Suprapubic skin (tissue), 4 donors: ENCODE measurements around the gene DSE.

Experiments used
- CTCF ChIP-seq, 2 donors: fragments of 200-600 bp in 1 of 2; fragments of 450-650 bp in 1 of 2; sonication (generic) in 1 of 2; IDR thresholded peaks; one replicate each; pipeline ENCODE4 v1.5.1; 2016 to 2019; ENCODE audit warnings: antibody characterized with exemption in 2 of 2, mild to moderate bottlenecking in 1 of 2, moderate library complexity in 1 of 2
- EP300 ChIP-seq: sonication (generic); formaldehyde crosslinking; IDR thresholded peaks from one replicate; pipeline ENCODE4 v1.6.1; 2017; ENCODE audit warnings: antibody characterized with exemption
- POLR2A ChIP-seq, 2 donors: fragments of 450-650 bp; IDR thresholded peaks; one replicate each; pipeline ENCODE4 v1.6.1; 2017; ENCODE audit warnings: antibody characterized with exemption in 2 of 2, mild to moderate bottlenecking in 2 of 2, moderate library complexity in 2 of 2
- POLR2AphosphoS5 ChIP-seq, 3 donors: sonication (generic); formaldehyde crosslinking; IDR thresholded peaks; one replicate each; pipeline ENCODE4 v1.6.1; 2017; ENCODE audit warnings: antibody characterized with exemption in 3 of 3

GRCh38 chr6:116398316-116399010 is 27.7 kb downstream of the DSE start:
- no peak for TF ChIP-seq CTCF (IDR thresholded peaks at IDR 0.05)
- no peak for TF ChIP-seq POLR2A (IDR thresholded peaks at IDR 0.05)
- TF ChIP-seq EP300: no peak
- no peak for TF ChIP-seq POLR2AphosphoS5 (IDR thresholded peaks at IDR 0.05)
